GM12878 (cell line): Measurements from ENCODE around the gene CD164. TPM values are rescaled to one million over a fixed set of nuclear protein-coding genes. Genes with fewer than 3 reads are reported as not detected.

ENCODE experiments used
- ATAC-seq: fragments of 200-7000 bp; cut with Tn5 transposase; 3 replicates; pipeline ENCODE4 v1.9.1; 2020; ENCODE audit warnings: mild to moderate bottlenecking, moderate library complexity
- BruUV-seq: library from RNA; stranded (reverse); fragments of 400-500 nt; replicated peaks from 2 replicates; lab custom pipeline; 2021; lab: Mats Ljungman, UMichigan
- CTCF ChIA-PET: fragments of 300-600 bp; sonication (Branson Sonifier 250); formaldehyde crosslinking; extraction: SDS; loops from one replicate; lab custom pipeline; 2021; ENCODE audit warnings: inconsistent platforms; lab: Yijun Ruan, JAX
- POLR2A ChIA-PET: fragments of 350-600 bp; formaldehyde crosslinking; extraction: SDS; loops from one replicate; lab custom pipeline; 2021; ENCODE audit warnings: inconsistent platforms; lab: Charles Lee
- RAD21 ChIA-PET: fragments of 300-600 bp; sonication (Branson Sonifier 250); formaldehyde crosslinking; loops from one replicate; lab custom pipeline; 2023; ENCODE audit warnings: antibody characterized with exemption; ENCODE audit not compliant: unreplicated experiment; lab: Charles Lee
- SMC1A ChIA-PET: fragments of 300-600 bp; sonication (Branson Sonifier 250); formaldehyde crosslinking; loops from one replicate; lab custom pipeline; 2023; ENCODE audit not compliant: unreplicated experiment, uncharacterized antibody; lab: Charles Lee
- DNase-seq: peaks from one replicate; pipeline ENCODE4 v3.0.0-alpha.2; 2011; ENCODE audit warnings: low read depth, low spot score
- FAIRE-seq: peaks from 3 replicates; lab custom pipeline; 2011; peaks lifted over from hg19 to GRCh38; lab: Jason Lieb, UNC
- H2AFZ ChIP-seq: 2 replicates; pipeline ENCODE4 v1.6.0; 2011; ENCODE audit warnings: low read depth, low read length, control low read depth; ENCODE audit not compliant: control insufficient read depth
- H3K27ac ChIP-seq: 2 replicates; pipeline ENCODE4 v1.5.1; 2011; ENCODE audit warnings: control low read depth; ENCODE audit not compliant: control insufficient read depth, insufficient read depth
- H3K27me3 ChIP-seq, 2 experiments: replicated peaks in 1 of 2; 2 replicates each; pipeline versions ENCODE4 v1.6.0 to v1.6.1; 2011; ENCODE audit warnings: low read length in 1 of 2; ENCODE audit not compliant: control insufficient read depth in 2 of 2, insufficient read depth in 2 of 2
- H3K36me3 ChIP-seq, 2 experiments: 2 replicates each; pipeline ENCODE4 v1.5.1; 2011; ENCODE audit warnings: low read length in 1 of 2; ENCODE audit not compliant: control insufficient read depth in 2 of 2, insufficient read depth in 2 of 2
- H3K4me1 ChIP-seq: 2 replicates; pipeline ENCODE4 v1.6.1; 2011; ENCODE audit warnings: mild to moderate bottlenecking, low read length, moderate library complexity, mixed read lengths; ENCODE audit not compliant: control insufficient read depth, insufficient read depth
- H3K4me2 ChIP-seq: 2 replicates; pipeline ENCODE4 v1.6.0; 2011; ENCODE audit warnings: control low read depth; ENCODE audit not compliant: control insufficient read depth, insufficient read depth
- H3K4me3 ChIP-seq: fragments of 200-600 bp; sonication (generic); 2 replicates; pipeline ENCODE4 v1.5.1; 2016
- H3K79me2 ChIP-seq: 2 replicates; pipeline ENCODE4 v1.6.0; 2011; ENCODE audit warnings: low read length; ENCODE audit not compliant: control insufficient read depth, insufficient read depth
- H3K9ac ChIP-seq: 2 replicates; pipeline ENCODE4 v1.8.0; 2011; ENCODE audit warnings: low read length, control low read depth, mixed read lengths; ENCODE audit not compliant: control insufficient read depth, insufficient read depth
- H3K9me3 ChIP-seq: replicated peaks from 3 replicates; pipeline ENCODE4 v1.5.1; 2011; ENCODE audit warnings: mild to moderate bottlenecking, low read length; ENCODE audit not compliant: control insufficient read depth, insufficient read depth
- H4K20me1 ChIP-seq: 2 replicates; pipeline ENCODE4 v1.6.0; 2011; ENCODE audit not compliant: control insufficient read depth, insufficient read depth
- CBX5 ChIP-seq: sonication (generic); IDR thresholded peaks from 2 replicates; pipeline ENCODE4 v1.6.1; 2016; ENCODE audit warnings: low read depth, moderate library complexity, mild to moderate bottlenecking, inconsistent platforms
- CHD1 ChIP-seq: IDR thresholded peaks from 2 replicates; pipeline ENCODE4 v1.6.1; 2012; ENCODE audit warnings: low read depth, low read length, improper control_type of control experiment
- CTCF ChIP-seq, 3 experiments: IDR thresholded peaks in 2 of 3; conservative IDR thresholded peaks in 1 of 3; 2 replicates each; pipeline ENCODE4 v1.5.1; 2011; ENCODE audit warnings: low read depth in 3 of 3, low read length in 3 of 3, mild to moderate bottlenecking in 3 of 3, control low read depth in 2 of 3, moderate library complexity in 2 of 3, inconsistent platforms in 1 of 3, mixed read lengths in 1 of 3; ENCODE audit not compliant: control insufficient read depth in 2 of 3, insufficient read depth in 1 of 3; ENCODE audit errors: extremely low read depth in 1 of 3
- IRF4 ChIP-seq: IDR thresholded peaks from 2 replicates; pipeline ENCODE4 v1.6.1; 2011; ENCODE audit warnings: low read depth, low read length
- MYB ChIP-seq: fragments of 150-350 bp; IDR thresholded peaks from 2 replicates; pipeline ENCODE4 v1.6.1; 2014; ENCODE audit warnings: mild to moderate bottlenecking, low read depth, low read length, borderline replicate concordance
- PKNOX1 ChIP-seq: fragments of 450-650 bp; IDR thresholded peaks from 2 replicates; pipeline ENCODE4 v1.6.1; 2016; ENCODE audit warnings: mild to moderate bottlenecking
- RAD21 ChIP-seq: IDR thresholded peaks from 2 replicates; pipeline ENCODE4 v1.6.1; 2011; ENCODE audit warnings: mild to moderate bottlenecking, low read depth, low read length, moderate library complexity; ENCODE audit not compliant: insufficient read depth
- SIX5 ChIP-seq: IDR thresholded peaks from 2 replicates; pipeline ENCODE4 v1.6.1; 2011; ENCODE audit warnings: mild to moderate bottlenecking, low read depth, low read length, moderate library complexity; ENCODE audit not compliant: severe bottlenecking
- ZNF384 ChIP-seq: IDR thresholded peaks from 2 replicates; pipeline ENCODE4 v1.6.1; 2012; ENCODE audit warnings: low read depth, mild to moderate bottlenecking, low read length, improper control_type of control experiment, borderline replicate concordance
- WGBS: methylation state at CpG from one replicate; pipeline ENCODE4 v1.1.6; 2016; ENCODE audit warnings: low lambda C conversion rate; ENCODE audit not compliant: insufficient replicate concordance, insufficient coverage; ENCODE audit errors: missing lambda C conversion rate; 5-methylcytosine and 5-hydroxymethylcytosine counted together
- in situ Hi-C: fragments of 300-500 bp; cut with MboI; formaldehyde crosslinking; loops from 9 replicates; pipeline ENCODE4 v1.14.3; 2018; ENCODE audit warnings: mixed read lengths
- intact Hi-C: fragments of 100-400 bp; cut with micrococcal nuclease; formaldehyde crosslinking; loops from one replicate; pipeline ENCODE4 v1.14.2; 2022; ENCODE audit not compliant: unreplicated experiment
- polyA plus RNA-seq, 11 experiments: library from polyadenylated mRNA; depleted of rRNA in 4 of 11; unstranded in 6 of 11; stranded (reverse) in 5 of 11; fragments of >200 nt; fragmentation: Nextera tagmentation in 4 of 11; fragmentation: Illumina TruSeq in 1 of 11; extraction: Ambion mirVana in 4 of 11; extraction: Trizol in 1 of 11; gene quantifications; 1 replicate in 1 of 11; 2 replicates in 10 of 11; pipeline versions ENCODE4 v1.2.1 to v1.2.3, GENCODE V29; 2011 to 2016; ENCODE audit warnings: inconsistent platforms in 2 of 11, missing spikeins in 2 of 11, low read depth in 1 of 11
- total RNA-seq, 4 experiments: library from RNA; depleted of rRNA in 3 of 4; stranded (reverse); fragments of >200 nt in 3 of 4; fragmentation: Illumina TruSeq in 1 of 4; extraction: Trizol in 1 of 4; gene quantifications; 2 replicates each; pipeline versions ENCODE4 v1.2.1 to v1.2.3, GENCODE V29; 2013 to 2021

The CD164 gene
- total and polyA plus RNA-seq, 10 of the 15 experiments (the other 5 are each of a cell fraction or from before 2014, with no cell fraction given), result 145 to 447 (median 211) TPM

GRCh38 chr6:109406196-109406595 lies 23.9 kb upstream of the CD164 start:
- DNase-seq (no peak), ATAC-seq (no peak), FAIRE-seq (no peak)
- Histone ChIP-seq H3K36me3 (no peaks in the 10 kb centered on the region), H3K4me1 (no peaks in the 10 kb centered on the region), H3K27me3 (no peaks in the 10 kb centered on the region; a peak in 1 of 4 replicates), H3K4me2 (no peak overlapping the region), H3K79me2 (no peaks in the 10 kb centered on the region), H3K9ac (no peak overlapping the region), H3K4me3 (no peak overlapping the region), H2AFZ (no peak overlapping the region), H3K9me3 (no peaks in the 10 kb centered on the region), H3K27ac (no peak overlapping the region), H4K20me1 (no peaks in the 10 kb centered on the region)
- intact Hi-C loops (no loop called here), in situ Hi-C loops (no loop called here)
- ChIA-PET RAD21 (no interaction called here), SMC1A (no interaction called here), CTCF (no interaction called here), POLR2A (interaction anchor here (0.6 kb wide), 1 partner anchor 1597 kb away, joined by 3 read pairs; no protein-coding TSS in a partner anchor)
- TF ChIP-seq SIX5 (no peak), ZNF384 (no peak), CHD1 (no peak), PKNOX1 (no peak), MYB (no peak), IRF4 (no peak)
- no TSS peak for BruUV-seq
- 70% methylated on average over 4 of the region's 4 CpGs for WGBS

- peaks cover 3% of the 10 kb centered on the region; the same call in 1 of the 2 replicates for H3K4me1 ChIP-seq
- in situ Hi-C loops, result no loop called here
Measured at GRCh38 chr6:109397020-109397419, 14.8 kb upstream of the CD164 start.

More at GRCh38 chr6:109397020-109397419, 14.8 kb upstream of the CD164 start:
- Histone ChIP-seq H2AFZ (no peak overlapping the region), H3K9ac (no peak overlapping the region), H3K27me3 (no peaks in the 10 kb centered on the region), H3K27ac (no peak overlapping the region), H3K4me2 (no peak overlapping the region), H4K20me1 (no peaks in the 10 kb centered on the region), H3K79me2 (no peaks in the 10 kb centered on the region), H3K36me3 (no peaks in the 10 kb centered on the region), H3K4me3 (no peak overlapping the region), H3K9me3 (no peaks in the 10 kb centered on the region)
- TF ChIP-seq CBX5 (no peak), RAD21 (peak; percentile 46), CTCF (IDR thresholded peaks at IDR 0.05 in 2 of 3, conservative IDR thresholded peaks at IDR 0.05 in 1 of 3; ENCODE audit: control insufficient read depth in 2 of 3, extremely low read depth in 1 of 3, insufficient read depth in 1 of 3, low read depth in 3 of 3, low read length in 3 of 3) (peak in 2 of 3 experiments; percentile 19 to 21; a peak in 2 of 6 replicates)
- CTCF ChIA-PET, result interaction anchor here (0.6 to 1.3 kb wide), 4 partner anchors 12 to 209 kb away, joined by 3 read pairs; no protein-coding TSS in a partner anchor
- DNase-seq (no peak), FAIRE-seq (peak; percentile 13), ATAC-seq (no peak)
- SMC1A ChIA-PET, result no interaction called here
- BruUV-seq, result no TSS peak
- WGBS, result 87% methylated on average over 4 of the region's 4 CpGs
- POLR2A ChIA-PET, result no interaction called here
- RAD21 ChIA-PET, result interaction anchor here (0.6 kb wide), 1 partner anchor 855 kb away, joined by 3 read pairs; no protein-coding TSS in a partner anchor
- intact Hi-C loops, result no loop called here
